Esophagus squamous epithelium (tissue), 4 donors: ENCODE data around the gene CEP170.

Source experiments
- POLR2A ChIP-seq, 4 donors: fragments of 450-650 bp; IDR thresholded peaks; one replicate each; pipeline ENCODE4 v1.6.1; 2017; ENCODE audit warnings: antibody characterized with exemption in 4 of 4, mild to moderate bottlenecking in 4 of 4, moderate library complexity in 3 of 4
- TF ChIP-seq, protein P1 (sequence below), 6 experiments: fragments of 450-650 bp in 4 of 6; fragments of 200-600 bp in 2 of 6; sonication (generic) in 2 of 6; IDR thresholded peaks; one replicate each; pipeline ENCODE4 v1.5.1; 2016 to 2019; ENCODE audit warnings: antibody characterized with exemption in 6 of 6, mild to moderate bottlenecking in 4 of 6, moderate library complexity in 4 of 6

DNA sequence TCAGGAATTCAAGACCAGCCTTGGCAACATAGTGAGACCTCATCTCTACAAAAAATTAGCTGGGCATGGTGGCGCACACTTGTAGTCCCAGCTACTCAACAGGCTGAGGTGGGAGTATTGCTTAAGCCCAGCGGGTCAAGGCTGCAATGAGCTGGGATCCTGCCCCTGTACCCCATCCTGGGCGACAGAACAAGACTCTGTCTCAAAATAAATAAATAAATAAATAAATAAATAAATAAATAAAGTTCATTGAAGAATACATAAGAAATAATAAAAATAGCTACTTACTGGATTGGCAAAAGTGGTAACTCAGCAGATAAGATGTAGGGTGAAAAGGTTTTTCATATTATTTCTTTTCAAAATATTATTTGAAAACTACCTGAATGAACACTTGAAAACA lies 5.9 kb downstream of the CEP170 start:
- TF ChIP-seq, protein P1, sequence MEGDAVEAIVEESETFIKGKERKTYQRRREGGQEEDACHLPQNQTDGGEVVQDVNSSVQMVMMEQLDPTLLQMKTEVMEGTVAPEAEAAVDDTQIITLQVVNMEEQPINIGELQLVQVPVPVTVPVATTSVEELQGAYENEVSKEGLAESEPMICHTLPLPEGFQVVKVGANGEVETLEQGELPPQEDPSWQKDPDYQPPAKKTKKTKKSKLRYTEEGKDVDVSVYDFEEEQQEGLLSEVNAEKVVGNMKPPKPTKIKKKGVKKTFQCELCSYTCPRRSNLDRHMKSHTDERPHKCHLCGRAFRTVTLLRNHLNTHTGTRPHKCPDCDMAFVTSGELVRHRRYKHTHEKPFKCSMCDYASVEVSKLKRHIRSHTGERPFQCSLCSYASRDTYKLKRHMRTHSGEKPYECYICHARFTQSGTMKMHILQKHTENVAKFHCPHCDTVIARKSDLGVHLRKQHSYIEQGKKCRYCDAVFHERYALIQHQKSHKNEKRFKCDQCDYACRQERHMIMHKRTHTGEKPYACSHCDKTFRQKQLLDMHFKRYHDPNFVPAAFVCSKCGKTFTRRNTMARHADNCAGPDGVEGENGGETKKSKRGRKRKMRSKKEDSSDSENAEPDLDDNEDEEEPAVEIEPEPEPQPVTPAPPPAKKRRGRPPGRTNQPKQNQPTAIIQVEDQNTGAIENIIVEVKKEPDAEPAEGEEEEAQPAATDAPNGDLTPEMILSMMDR (IDR thresholded peaks at IDR 0.05) = no peak
- no peak for TF ChIP-seq POLR2A (IDR thresholded peaks at IDR 0.05)
